EL (cell line): ENCODE data around the gene CYP2U1.
"Not testable (repeated sequence)": the region's sequence is repeated elsewhere in the genome, so short reads cannot be mapped to it uniquely, and the experiment has no call there.

Experiments used
- DNase-seq: peaks from one replicate; pipeline ENCODE4 v3.0.0-alpha.2; 2016

The CYP2U1 gene

DNA sequence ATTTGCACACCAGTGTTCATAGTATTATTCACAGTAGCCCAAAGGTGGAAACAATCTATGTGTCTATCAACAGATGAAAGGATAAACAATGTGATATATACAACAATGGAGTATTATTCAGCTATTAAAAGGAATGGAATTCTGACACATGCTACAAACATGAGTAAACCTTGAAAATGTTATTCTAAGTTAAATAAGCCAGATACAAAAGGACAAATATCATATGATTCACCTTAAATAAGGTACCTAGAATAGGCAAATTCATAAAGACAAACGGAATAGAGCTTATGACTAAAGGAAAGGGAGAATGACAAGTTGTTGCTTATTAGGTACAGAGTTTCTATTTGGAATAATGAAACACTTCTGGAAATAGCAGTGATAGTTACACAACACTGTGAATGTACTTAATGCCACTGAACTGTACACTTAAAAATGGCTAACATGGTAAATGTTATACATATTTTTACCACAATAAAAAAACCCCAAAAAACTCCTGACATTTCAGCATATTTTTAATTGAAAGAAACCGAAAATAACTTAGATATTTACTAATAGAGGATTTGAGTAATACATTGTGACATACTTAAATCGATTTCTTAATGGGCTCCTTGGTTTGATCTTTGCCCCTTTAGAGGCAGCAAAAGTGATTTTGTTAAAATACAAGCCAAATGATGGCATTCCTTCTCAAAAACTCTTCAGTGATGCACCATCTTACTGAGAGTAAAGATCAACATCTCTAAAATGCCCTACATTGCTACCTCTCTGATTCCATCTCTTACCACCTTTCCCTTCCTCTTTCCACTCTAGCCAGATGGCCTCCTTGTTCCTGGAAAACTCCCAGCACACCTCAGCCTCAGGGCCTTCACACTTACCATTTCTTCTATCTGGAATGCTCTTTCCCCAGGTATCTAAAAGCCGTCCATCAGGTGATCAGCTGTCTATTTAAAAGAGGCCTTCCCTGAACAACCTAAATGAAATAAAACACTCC lies 8.6 kb upstream of the CYP2U1 start:
- DNase-seq, result no peak

GRCh38 chr4:107925713-107926112 lies 5.6 kb upstream of the CYP2U1 start:
- not testable (repeated sequence) for DNase-seq

DNA sequence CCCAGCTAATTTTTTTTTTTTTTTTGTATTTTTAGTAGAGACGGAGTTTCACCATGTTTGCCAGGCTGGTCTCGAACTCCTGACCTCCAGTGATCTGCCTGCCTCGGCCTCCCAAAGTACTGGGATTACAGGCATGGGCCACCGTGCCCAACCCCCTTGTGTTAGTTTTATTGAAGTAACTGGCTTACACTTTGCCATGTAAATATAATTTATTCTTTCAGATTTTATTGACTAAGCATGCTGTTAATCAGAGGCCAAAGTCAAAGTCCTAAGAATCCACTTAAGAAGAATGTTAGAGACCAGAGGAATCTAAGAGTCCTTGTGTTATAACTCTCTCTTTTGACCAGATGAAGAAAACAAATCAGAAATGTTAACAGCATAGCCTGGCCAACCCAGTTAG lies 4.5 kb upstream of the CYP2U1 start:
- not testable (repeated sequence) for DNase-seq

DNA sequence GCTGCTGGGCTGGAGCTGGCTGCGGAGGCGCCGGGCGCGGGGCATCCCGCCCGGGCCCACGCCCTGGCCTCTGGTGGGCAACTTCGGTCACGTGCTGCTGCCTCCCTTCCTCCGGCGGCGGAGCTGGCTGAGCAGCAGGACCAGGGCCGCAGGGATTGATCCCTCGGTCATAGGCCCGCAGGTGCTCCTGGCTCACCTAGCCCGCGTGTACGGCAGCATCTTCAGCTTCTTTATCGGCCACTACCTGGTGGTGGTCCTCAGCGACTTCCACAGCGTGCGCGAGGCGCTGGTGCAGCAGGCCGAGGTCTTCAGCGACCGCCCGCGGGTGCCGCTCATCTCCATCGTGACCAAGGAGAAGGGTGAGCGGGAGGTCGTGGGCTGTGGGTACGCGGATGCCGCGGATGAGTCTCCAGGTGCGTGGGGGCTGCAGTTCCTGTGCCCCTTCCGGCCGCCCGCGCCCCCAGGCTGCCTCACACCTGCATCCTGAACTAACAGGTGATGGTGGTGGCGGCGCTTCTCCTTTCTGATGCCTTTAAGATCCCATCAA lies 499 bp downstream of the CYP2U1 start:
- DNase-seq, result no peak

- no peak for DNase-seq
Measured at GRCh38 chr4:107935246-107935645, 3.9 kb downstream of the CYP2U1 start.

DNA sequence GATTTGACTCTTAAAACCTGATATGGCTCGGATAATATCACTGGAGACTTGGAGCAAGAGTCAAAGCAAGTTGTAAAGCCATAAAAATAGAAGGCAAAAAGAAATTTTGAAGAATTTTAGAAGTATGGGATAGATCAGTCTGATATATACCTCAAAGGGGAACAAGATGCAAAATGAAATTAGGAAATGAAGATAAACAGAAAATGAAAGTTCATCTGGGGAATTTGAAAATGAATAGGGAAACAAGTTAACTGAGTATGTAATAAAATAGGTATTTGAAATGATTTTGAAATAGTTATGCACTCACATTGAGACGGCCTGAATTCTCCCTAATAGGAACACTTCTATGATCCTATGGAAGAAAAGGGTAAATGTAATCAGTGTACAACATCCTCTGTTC lies 5.7 kb downstream of the CYP2U1 start:
- no peak for DNase-seq

DNA sequence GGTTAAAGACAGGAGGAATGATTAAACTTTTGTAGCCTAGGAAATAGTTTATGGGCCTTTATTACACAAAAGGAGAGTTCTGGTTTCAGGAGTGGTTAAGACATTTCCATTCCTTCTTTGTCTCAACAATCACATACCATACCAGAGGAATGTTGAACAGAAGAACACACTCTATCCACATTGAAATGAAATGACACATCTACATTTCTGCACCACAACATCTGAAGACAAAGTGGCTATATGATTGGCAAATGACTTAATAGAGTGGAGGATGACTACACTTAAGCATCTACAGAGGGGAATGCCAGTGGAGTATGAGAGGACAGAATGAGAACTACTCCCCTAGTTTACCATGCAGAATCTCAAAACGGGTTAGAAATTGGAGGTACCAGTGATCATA lies 8.0 kb downstream of the CYP2U1 start:
- DNase-seq, result peak; percentile 34

- DNase-seq, result no peak
Measured at GRCh38 chr4:107945809-107946208, 14.5 kb downstream of the CYP2U1 start.

- peak; percentile 14 for DNase-seq
Measured at GRCh38 chr4:107950746-107951540, 19.6 kb downstream of the CYP2U1 start.

DNA sequence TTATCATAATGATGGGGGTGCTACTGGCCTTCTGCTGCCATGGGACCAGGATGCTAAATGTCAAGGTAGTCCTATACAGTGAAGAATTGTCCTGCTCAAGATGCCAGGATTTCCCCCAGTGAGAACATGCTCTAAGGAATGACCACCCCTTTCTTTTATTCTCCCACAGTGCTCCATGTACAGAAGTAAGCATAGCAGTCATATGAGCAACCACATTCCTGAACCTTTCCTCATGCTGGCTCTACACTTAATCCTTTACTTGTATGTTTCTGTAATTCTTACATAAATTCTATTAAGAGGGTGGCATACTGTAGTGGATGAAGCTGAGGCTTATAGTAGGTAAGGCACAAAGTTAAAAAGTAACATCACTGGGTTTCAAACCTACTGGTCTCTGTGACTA lies 20.2 kb downstream of the CYP2U1 start:
- peak; percentile 85 for DNase-seq

DNA sequence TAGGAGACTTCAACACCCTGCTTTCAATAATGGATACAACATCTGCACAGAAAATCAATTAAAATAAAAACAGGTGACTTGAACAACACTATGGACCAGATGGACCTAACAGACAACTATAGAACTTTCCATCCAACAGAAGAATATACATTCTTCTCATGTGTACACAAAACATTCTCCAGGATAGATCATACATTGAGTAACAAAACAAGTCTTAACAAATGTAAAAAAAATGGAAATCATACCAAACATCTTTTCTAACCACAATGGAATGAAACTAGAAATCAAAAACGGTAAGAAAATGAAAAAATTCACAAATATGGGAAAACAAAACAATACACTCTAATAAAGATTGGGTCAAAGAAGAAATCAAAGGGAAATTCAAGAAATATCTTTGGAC lies 24.7 kb downstream of the CYP2U1 start:
- no peak for DNase-seq

DNA sequence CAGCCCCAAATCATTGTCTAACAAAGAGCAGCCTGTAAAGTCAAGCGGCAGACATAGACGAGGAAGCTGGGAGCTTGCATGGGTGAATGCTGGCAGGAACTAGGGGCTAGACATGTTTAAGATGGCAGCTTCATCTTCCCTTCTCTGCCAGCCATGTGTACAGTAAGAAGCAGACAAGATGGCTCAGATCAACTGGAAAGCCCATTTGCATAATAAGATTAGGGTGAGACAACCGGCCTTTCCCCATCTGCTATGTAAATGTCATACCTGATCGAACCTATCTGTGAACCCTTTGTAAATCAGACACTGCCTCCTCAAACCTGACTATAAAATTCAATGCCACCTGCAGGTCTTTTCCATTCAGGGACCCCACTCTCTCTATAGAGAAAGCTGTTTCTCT lies 35.6 kb downstream of the CYP2U1 start:
- DNase-seq, result no peak

DNA sequence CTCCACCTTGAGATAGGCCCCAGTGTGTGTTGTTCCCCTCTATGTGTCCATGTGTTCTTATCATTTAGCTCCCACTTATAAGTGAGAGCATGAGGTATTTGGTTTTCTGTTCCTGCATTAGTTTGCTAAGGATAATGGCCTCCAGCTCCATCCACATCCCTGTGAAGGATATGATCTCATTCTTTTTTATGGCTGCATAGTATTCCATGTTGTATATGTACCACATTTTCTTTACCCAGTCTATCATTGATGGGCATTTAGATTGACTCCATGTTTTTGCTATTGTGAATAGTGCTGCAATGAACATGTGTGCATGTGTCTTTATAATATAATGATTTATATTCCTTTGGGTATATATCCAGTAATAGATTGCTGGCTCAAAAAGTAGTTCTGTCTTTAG lies 36.2 kb downstream of the CYP2U1 start:
- not testable (repeated sequence) for DNase-seq

- not testable (repeated sequence) for DNase-seq
Measured at GRCh38 chr4:107967921-107968320, 36.6 kb downstream of the CYP2U1 start.

DNA sequence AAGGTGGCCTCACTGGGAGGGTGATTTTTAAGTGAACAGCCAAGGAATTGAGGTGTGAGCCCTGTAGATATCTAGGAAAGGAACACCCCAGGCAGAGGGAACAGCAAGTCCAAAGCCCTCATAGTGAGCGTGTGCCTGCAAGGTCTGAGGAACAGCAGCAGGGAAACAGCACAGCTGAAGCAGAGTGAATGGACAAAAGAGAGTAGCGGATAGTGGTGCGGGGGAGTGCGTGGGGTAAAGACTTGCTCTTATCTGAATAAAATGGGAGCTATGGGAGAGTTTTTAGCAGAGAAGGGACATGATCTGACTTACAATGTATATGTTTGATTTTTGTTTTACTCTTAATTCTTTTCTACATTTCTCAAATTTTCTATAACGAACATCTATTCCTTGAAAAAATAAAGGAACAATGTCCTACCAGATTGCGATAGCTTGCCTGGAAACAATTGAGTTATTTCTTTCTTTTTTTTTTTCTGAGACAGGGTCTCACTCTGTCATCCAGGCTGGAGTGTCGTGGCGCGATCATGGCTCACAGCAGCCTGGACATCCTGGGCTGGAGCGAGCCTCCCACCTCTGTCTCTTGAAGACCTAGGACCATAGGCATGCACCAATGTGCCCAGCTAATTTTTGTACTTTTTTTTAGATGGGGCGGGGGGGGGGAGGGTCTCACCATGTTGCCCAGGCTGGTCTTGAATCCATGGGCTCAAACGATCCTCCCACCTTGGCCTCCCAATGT lies 38.9 kb downstream of the CYP2U1 start:
- DNase-seq, result no peak

GRCh38 chr4:107972605-107973004 lies 41.3 kb downstream of the CYP2U1 start:
- no peak for DNase-seq

DNA sequence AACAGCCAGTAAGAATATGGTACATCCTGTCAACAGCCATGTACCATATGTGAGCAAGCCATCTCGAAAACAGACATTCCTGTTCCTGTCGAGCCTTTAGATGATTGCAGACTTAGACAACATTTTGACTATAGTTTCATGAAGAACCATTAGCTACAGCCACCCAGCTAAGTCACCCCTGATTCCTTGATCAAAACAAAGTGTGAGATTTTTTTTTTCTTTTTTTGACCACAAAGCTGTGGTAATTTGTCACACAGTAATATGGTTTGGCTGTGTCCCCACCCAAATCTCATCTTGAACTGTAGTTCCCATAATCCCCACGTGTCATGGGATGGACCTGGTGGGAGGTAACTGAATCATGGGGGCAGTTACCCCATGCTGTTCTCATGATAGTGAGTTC lies 43.2 kb downstream of the CYP2U1 start:
- DNase-seq, result no peak

GRCh38 chr4:107977482-107977881 lies 46.1 kb downstream of the CYP2U1 start:
- no peak for DNase-seq

- no peak for DNase-seq
Measured at GRCh38 chr4:107977966-107978705, 46.8 kb downstream of the CYP2U1 start.

GRCh38 chr4:107978716-107979451 lies 47.5 kb downstream of the CYP2U1 start:
- no peak for DNase-seq
